ENCODE results near the gene PDZD2. TPM values are rescaled to one million over a fixed set of nuclear protein-coding genes. Genes with fewer than 3 reads are reported as not detected.

The PDZD2 gene
- total RNA-seq, 5 donors from 2014 or later (not counting 1 experiment from before 2014, with no cell fraction given), result 0.66 to 2.2 (median 1.2) TPM

GRCh38 chr5:31738199-31738598 lies 99.3 kb downstream of the PDZD2 start:
- WGBS (ENCODE audit: insufficient coverage), result no CpG with 5 or more reads among the region's 4 CpGs
- H3K36me3 ChIP-seq (ENCODE audit: control insufficient read depth in 2 of 2, extremely low read depth in 1 of 2, insufficient read depth in 1 of 2, low read length in 1 of 2), result no peaks in the 10 kb centered on the region
- H3K4me1 Mint-ChIP-seq, result no peaks in the 10 kb centered on the region
- no peak for ATAC-seq (replicated peaks in 1 of 4)
- H3K27me3 Mint-ChIP-seq, result no peaks in the 10 kb centered on the region
- H3K4me3 ChIP-seq (ENCODE audit: control insufficient read depth in 1 of 2, extremely low read depth in 1 of 2, low read length in 1 of 2), result no peak overlapping the region
- no peak for DNase-seq
- no peak overlapping the region for H3K27ac Mint-ChIP-seq
- no peaks in the 10 kb centered on the region for H3K36me3 Mint-ChIP-seq
- no peak overlapping the region for H3K4me3 Mint-ChIP-seq
- no peaks in the 10 kb centered on the region for H3K27me3 ChIP-seq (replicated peaks in 1 of 2; ENCODE audit: control insufficient read depth in 2 of 2, extremely low read depth in 1 of 2, insufficient read depth in 2 of 2, low read length in 1 of 2)
- no peak overlapping the region for H3K27ac ChIP-seq (ENCODE audit: low read length)
- POLR2A ChIA-PET, result no interaction called here
- H3K9me3 Mint-ChIP-seq, result peaks cover 4 to 5% (median 4%) of the 10 kb centered on the region in 3 donors
- H3K4me1 ChIP-seq (ENCODE audit: control insufficient read depth in 1 of 2, extremely low read depth in 1 of 2, insufficient read depth in 2 of 2, low read length in 2 of 2), result no peaks in the 10 kb centered on the region
- H3K9me3 ChIP-seq, result no peaks in the 10 kb centered on the region
- CTCF ChIA-PET, result no interaction called here

DNA sequence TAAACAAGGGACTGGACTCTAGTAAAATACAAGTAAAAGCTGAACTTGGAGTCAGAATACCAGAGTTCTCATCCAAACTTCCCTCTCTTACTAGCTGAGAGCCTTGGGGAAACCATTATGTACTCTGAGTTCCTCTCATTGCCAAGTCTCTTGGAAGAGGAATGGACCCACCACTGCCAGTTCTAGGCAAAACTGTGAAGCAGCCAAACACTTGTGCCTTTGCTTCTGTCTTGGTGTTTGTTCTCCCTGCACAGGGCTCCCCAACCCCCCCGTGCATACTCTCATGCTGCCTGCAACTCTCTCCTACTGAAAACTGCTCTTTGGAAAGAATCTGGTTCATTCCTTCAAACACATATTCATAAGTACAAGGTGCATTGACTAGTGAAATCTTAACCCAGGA lies 102.6 kb downstream of the PDZD2 start:
- ATAC-seq (replicated peaks in 1 of 4) (no peak), DNase-seq (no peak)
- peaks cover 4 to 5% (median 4%) of the 10 kb centered on the region in 3 donors for H3K9me3 Mint-ChIP-seq
- Histone ChIP-seq H3K4me3 (ENCODE audit: control insufficient read depth in 1 of 2, extremely low read depth in 1 of 2, low read length in 1 of 2) (no peak overlapping the region), H3K9me3 (no peaks in the 10 kb centered on the region), H3K36me3 (ENCODE audit: control insufficient read depth in 2 of 2, extremely low read depth in 1 of 2, insufficient read depth in 1 of 2, low read length in 1 of 2) (no peaks in the 10 kb centered on the region), H3K27ac (ENCODE audit: low read length) (no peak overlapping the region), H3K4me1 (ENCODE audit: control insufficient read depth in 1 of 2, extremely low read depth in 1 of 2, insufficient read depth in 2 of 2, low read length in 2 of 2) (no peaks in the 10 kb centered on the region), H3K27me3 (replicated peaks in 1 of 2; ENCODE audit: control insufficient read depth in 2 of 2, extremely low read depth in 1 of 2, insufficient read depth in 2 of 2, low read length in 1 of 2) (no peaks in the 10 kb centered on the region)
- no peak overlapping the region for H3K4me3 Mint-ChIP-seq
- ChIA-PET POLR2A (interaction anchor here in 1 of 2 donors (0.6 kb wide), 1 partner anchor 25 kb away, joined by 3 read pairs; no protein-coding TSS in a partner anchor), CTCF (no interaction called here)
- WGBS (ENCODE audit: insufficient coverage), result no CpG with 5 or more reads among the region's 1 CpG
- H3K27me3 Mint-ChIP-seq, result no peaks in the 10 kb centered on the region
- H3K36me3 Mint-ChIP-seq, result no peaks in the 10 kb centered on the region
- no peak overlapping the region for H3K27ac Mint-ChIP-seq
- no peaks in the 10 kb centered on the region for H3K4me1 Mint-ChIP-seq

GRCh38 chr5:31743678-31744077 lies 104.7 kb downstream of the PDZD2 start:
- WGBS (ENCODE audit: insufficient coverage), result no CpG with 5 or more reads among the region's 3 CpGs
- CTCF ChIA-PET, result no interaction called here
- POLR2A ChIA-PET, result interaction anchor here in 1 of 2 donors (0.7 kb wide), 1 partner anchor 50 kb away, joined by 3 read pairs; no protein-coding TSS in a partner anchor

DNA sequence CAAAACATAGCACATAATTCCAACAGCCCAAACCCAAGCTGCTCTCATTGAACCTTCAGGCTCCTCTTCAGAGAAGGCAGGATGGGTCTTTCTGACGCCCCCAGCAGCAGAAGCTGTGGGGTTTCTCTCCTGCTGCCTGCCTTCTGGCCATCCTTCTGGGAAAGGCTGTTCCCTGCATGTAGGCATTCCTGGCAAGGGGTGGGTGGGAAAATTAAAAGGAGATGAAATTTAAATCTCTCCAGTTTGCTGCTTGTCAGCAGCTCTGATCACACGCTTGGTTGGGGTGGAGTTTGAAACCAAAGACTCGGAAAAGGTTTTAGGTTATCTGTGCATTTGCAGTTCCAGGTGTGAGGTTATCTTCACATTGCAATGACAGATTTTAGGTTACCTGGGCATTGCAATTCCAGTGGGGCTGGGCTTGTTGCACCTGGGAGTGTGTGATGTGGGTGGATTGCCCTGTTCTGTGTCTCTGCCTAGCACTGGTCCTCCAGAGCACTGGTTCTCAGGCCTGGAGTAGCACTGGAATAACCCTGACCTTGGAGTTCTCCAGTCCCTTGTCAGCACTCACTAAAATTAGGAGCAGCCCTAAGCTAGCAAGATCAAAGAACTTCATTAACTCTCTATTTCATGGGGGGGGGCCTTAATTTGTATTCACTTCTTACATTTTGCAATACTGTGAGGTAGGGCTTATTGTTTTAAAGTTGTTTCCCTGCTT lies 109.7 kb downstream of the PDZD2 start:
- H3K4me1 Mint-ChIP-seq, result no peaks in the 10 kb centered on the region
- H3K27ac ChIP-seq (ENCODE audit: low read length), result no peak overlapping the region
- H3K27me3 Mint-ChIP-seq, result no peaks in the 10 kb centered on the region
- ChIA-PET CTCF (no interaction called here), POLR2A (no interaction called here)
- H3K27me3 ChIP-seq (replicated peaks in 1 of 2; ENCODE audit: control insufficient read depth in 2 of 2, extremely low read depth in 1 of 2, insufficient read depth in 2 of 2, low read length in 1 of 2), result peaks cover 0 to 10% of the 10 kb centered on the region in 2 experiments
- DNase-seq (no peak), ATAC-seq (replicated peaks in 1 of 4) (no peak)
- H3K36me3 Mint-ChIP-seq, result no peaks in the 10 kb centered on the region
- no peak overlapping the region for H3K27ac Mint-ChIP-seq
- no peaks in the 10 kb centered on the region for H3K9me3 ChIP-seq
- H3K4me3 Mint-ChIP-seq, result no peak overlapping the region
- H3K4me3 ChIP-seq (ENCODE audit: control insufficient read depth in 1 of 2, extremely low read depth in 1 of 2, low read length in 1 of 2), result no peak overlapping the region
- no peaks in the 10 kb centered on the region for H3K4me1 ChIP-seq (ENCODE audit: control insufficient read depth in 1 of 2, extremely low read depth in 1 of 2, insufficient read depth in 2 of 2, low read length in 2 of 2)
- WGBS (ENCODE audit: insufficient coverage), result 86% methylated on average over 3 of the region's 3 CpGs
- no peaks in the 10 kb centered on the region for H3K9me3 Mint-ChIP-seq
- H3K36me3 ChIP-seq (ENCODE audit: control insufficient read depth in 2 of 2, extremely low read depth in 1 of 2, insufficient read depth in 1 of 2, low read length in 1 of 2), result no peaks in the 10 kb centered on the region

More at GRCh38 chr5:31743678-31744077, 104.7 kb downstream of the PDZD2 start:
- H3K36me3 Mint-ChIP-seq, result no peaks in the 10 kb centered on the region
- Histone ChIP-seq H3K4me3 (ENCODE audit: control insufficient read depth in 1 of 2, extremely low read depth in 1 of 2, low read length in 1 of 2) (no peak overlapping the region), H3K27ac (ENCODE audit: low read length) (no peak overlapping the region), H3K27me3 (replicated peaks in 1 of 2; ENCODE audit: control insufficient read depth in 2 of 2, extremely low read depth in 1 of 2, insufficient read depth in 2 of 2, low read length in 1 of 2) (peaks cover 0 to 4% of the 10 kb centered on the region in 2 experiments), H3K9me3 (no peaks in the 10 kb centered on the region), H3K36me3 (ENCODE audit: control insufficient read depth in 2 of 2, extremely low read depth in 1 of 2, insufficient read depth in 1 of 2, low read length in 1 of 2) (no peaks in the 10 kb centered on the region), H3K4me1 (ENCODE audit: control insufficient read depth in 1 of 2, extremely low read depth in 1 of 2, insufficient read depth in 2 of 2, low read length in 2 of 2) (no peaks in the 10 kb centered on the region)
- no peak for DNase-seq
- no peak overlapping the region for H3K4me3 Mint-ChIP-seq
- ATAC-seq (replicated peaks in 1 of 4), result no peak
- no peaks in the 10 kb centered on the region for H3K27me3 Mint-ChIP-seq
- peaks cover 4 to 5% (median 4%) of the 10 kb centered on the region in 3 donors for H3K9me3 Mint-ChIP-seq
- H3K4me1 Mint-ChIP-seq, result no peaks in the 10 kb centered on the region
- H3K27ac Mint-ChIP-seq, result no peak overlapping the region

- no peak overlapping the region for H3K4me3 ChIP-seq (ENCODE audit: control insufficient read depth in 1 of 2, extremely low read depth in 1 of 2, low read length in 1 of 2)
- H3K4me1 Mint-ChIP-seq, result no peaks in the 10 kb centered on the region
- DNase-seq, result no peak
- H3K36me3 ChIP-seq (ENCODE audit: control insufficient read depth in 2 of 2, extremely low read depth in 1 of 2, insufficient read depth in 1 of 2, low read length in 1 of 2), result no peaks in the 10 kb centered on the region
- no peaks in the 10 kb centered on the region for H3K36me3 Mint-ChIP-seq
- no peaks in the 10 kb centered on the region for H3K9me3 ChIP-seq
- H3K4me3 Mint-ChIP-seq, result no peak overlapping the region
- no peak overlapping the region for H3K27ac ChIP-seq (ENCODE audit: low read length)
- ATAC-seq (replicated peaks in 1 of 4), result no peak
- H3K4me1 ChIP-seq (ENCODE audit: control insufficient read depth in 1 of 2, extremely low read depth in 1 of 2, insufficient read depth in 2 of 2, low read length in 2 of 2), result no peaks in the 10 kb centered on the region
- H3K27me3 ChIP-seq (replicated peaks in 1 of 2; ENCODE audit: control insufficient read depth in 2 of 2, extremely low read depth in 1 of 2, insufficient read depth in 2 of 2, low read length in 1 of 2), result peaks cover 0 to 12% of the 10 kb centered on the region in 2 experiments
- peaks cover 0 to 3% of the 10 kb centered on the region in 2 donors for H3K27me3 Mint-ChIP-seq
- ChIA-PET POLR2A (no interaction called here), CTCF (no interaction called here)
- no peak overlapping the region for H3K27ac Mint-ChIP-seq
- WGBS (ENCODE audit: insufficient coverage), result 90% methylated on average over 12 of the region's 12 CpGs
- no peaks in the 10 kb centered on the region for H3K9me3 Mint-ChIP-seq
These were observed 111.3 kb downstream of the PDZD2 start for GRCh38 chr5:31750215-31750614.

- ChIA-PET CTCF (interaction anchor here in 1 of 2 donors (0.5 kb wide), 1 partner anchor 24 kb away, joined by 3 read pairs; no protein-coding TSS in a partner anchor), POLR2A (no interaction called here)
- Mint-ChIP-seq H3K9me3 (no peaks in the 10 kb centered on the region), H3K36me3 (no peaks in the 10 kb centered on the region), H3K27ac (no peak overlapping the region), H3K4me3 (no peak overlapping the region), H3K4me1 (no peaks in the 10 kb centered on the region), H3K27me3 (peaks cover 0 to 3% of the 10 kb centered on the region in 2 donors)
- WGBS (ENCODE audit: insufficient coverage), result 67% methylated on average over 2 of the region's 3 CpGs
- DNase-seq (no peak), ATAC-seq (replicated peaks in 1 of 4) (no peak)
- Histone ChIP-seq H3K4me1 (ENCODE audit: control insufficient read depth in 1 of 2, extremely low read depth in 1 of 2, insufficient read depth in 2 of 2, low read length in 2 of 2) (no peaks in the 10 kb centered on the region), H3K27ac (ENCODE audit: low read length) (no peak overlapping the region), H3K27me3 (replicated peaks in 1 of 2; ENCODE audit: control insufficient read depth in 2 of 2, extremely low read depth in 1 of 2, insufficient read depth in 2 of 2, low read length in 1 of 2) (peaks cover 0 to 15% of the 10 kb centered on the region in 2 experiments), H3K9me3 (no peaks in the 10 kb centered on the region), H3K36me3 (ENCODE audit: control insufficient read depth in 2 of 2, extremely low read depth in 1 of 2, insufficient read depth in 1 of 2, low read length in 1 of 2) (no peaks in the 10 kb centered on the region), H3K4me3 (ENCODE audit: control insufficient read depth in 1 of 2, extremely low read depth in 1 of 2, low read length in 1 of 2) (no peak overlapping the region)
These were observed 112.7 kb downstream of the PDZD2 start for GRCh38 chr5:31751610-31752009.

Data from T-cell (primary cell).